ENCODE results near the gene CYYR1. TPM values are rescaled to one million over a fixed set of nuclear protein-coding genes. Genes with fewer than 3 reads are reported as not detected.

Gene CYYR1
- total RNA-seq: 20.1 and 26.9 TPM in 2 replicates

- peak; percentile 58 for DNase-seq
Measured at GRCh38 chr21:26572702-26573381, at the start of gene CYYR1. Gene CYYR1 (minus strand): TSS chr21:26573286. CDS start chr21:26572940, 346 bp downstream.

- DNase-seq: no peak
Measured at GRCh38 chr21:26617176-26617575, 44.1 kb upstream of the CYYR1 start.

DNA sequence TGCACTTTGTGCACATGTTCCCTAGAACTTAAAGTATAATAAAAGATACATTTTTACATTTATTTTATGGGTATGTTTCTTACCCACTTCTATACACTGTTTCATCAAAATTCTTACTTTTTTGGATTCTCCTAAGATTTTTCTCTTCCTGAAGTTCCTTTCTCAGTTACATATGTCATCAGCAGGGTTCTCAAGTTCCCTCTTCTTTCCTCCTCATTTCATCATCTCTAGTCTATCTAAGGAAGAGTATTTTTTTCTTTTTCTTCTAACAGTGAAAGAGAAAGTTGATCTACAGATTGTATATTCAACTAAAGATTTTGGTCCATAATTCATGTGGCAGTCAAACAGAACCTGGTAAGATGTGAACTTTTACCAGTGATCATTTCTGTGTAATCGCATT is 41.2 kb upstream of the CYYR1 start:
- DNase-seq: no peak

- no peak for DNase-seq
Measured at GRCh38 chr21:26599261-26599660, 26.2 kb upstream of the CYYR1 start.

DNA sequence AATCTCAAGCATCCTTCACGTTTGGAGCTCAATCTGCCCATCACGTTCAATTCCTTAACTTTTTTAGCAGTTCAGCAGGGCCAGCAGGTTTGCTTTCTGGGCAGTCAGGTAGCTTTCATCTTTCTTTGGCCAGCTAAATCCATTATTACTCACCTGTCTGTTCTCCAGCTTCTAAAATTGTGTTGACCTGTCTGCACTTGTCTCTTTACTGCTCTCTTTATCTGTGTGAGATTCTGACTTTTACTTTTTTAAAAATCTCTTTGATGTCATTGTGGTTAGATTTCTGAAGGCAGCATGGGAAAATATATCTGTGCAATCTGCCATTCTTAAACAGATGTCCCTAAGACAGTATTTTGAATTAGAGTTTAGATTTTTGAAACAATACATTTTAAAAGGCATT is 24.9 kb upstream of the CYYR1 start:
- DNase-seq: no peak

- DNase-seq: no peak
Measured at GRCh38 chr21:26597031-26597430, 23.9 kb upstream of the CYYR1 start.

DNA sequence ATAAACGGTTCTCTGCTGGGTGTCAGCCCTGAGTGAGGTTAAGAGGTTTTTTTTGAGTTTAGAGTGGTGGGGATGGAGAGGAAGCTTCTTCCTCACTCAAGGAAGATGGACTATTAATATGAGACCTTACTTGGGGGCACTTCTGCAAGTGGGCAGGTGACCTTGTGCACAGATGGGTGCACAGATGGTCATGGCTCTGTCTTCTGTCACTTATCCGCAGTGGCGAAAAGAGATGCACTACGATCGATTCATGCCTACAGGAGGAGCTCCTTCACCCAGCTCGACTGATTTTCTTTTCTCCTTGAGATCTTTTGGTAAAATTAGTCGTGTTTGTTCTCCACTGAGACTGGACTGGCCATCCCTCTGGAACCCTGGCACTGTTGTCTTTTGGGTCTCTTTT is 22.9 kb upstream of the CYYR1 start:
- DNase-seq: no peak

DNA sequence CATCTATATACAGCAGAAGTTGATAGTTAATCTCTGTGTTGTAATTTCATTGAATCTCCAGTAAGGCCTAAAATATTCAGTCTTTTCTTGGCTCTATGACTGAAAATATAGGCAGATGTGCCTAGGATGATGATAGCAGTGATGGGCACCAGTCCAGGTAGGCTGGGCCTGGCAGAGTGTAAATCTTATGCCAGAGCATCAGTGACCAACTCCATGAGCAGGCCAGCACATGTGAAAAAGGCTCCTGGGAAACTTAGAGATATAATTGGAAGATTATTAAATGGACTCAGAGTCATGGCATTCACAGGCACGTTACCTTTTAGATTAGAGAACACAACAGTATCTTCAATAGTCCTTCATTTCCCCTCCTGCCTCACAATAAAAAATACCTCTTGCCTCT is 20.7 kb upstream of the CYYR1 start:
- no peak for DNase-seq

DNA sequence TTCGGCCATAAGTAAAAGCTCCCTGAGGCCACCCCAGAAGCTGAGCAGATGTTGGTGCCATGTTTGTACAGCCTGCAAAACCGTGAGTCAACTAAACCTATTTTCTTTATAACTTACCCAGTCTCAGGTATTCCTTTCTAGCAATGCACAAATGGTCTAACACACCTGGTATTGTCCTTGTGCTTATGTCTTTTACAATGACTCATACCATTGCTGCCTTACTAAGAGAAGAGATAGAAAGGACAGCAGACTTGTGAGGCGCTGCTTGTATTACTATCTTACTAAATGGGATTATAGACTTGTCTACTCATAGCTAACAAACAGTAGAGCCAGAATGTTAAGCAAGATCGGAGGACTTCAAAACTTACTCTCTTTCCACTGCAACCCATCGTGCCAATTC is 18.5 kb upstream of the CYYR1 start:
- no peak for DNase-seq

DNA sequence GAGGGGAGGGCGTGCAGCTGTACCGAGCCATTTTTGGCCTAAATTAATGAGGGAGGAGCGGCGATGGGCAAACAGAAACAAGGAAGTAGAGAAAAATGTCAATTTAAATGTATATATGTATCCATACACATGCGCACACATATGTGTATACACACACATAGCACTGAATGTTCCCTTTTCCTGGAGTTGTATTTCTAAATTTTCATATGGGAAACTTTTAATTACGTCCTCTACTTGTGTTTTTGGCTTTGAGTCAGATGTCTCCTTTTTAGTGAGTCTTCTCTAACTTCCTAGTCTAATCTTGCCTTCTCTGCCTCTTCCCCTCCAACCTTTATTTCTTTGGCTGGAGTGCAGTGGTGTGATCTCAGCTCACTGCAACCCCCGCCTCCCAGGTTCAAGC is 15.4 kb upstream of the CYYR1 start:
- no peak for DNase-seq

GRCh38 chr21:26587736-26588201 is 14.7 kb upstream of the CYYR1 start:
- peak; percentile 88 for DNase-seq

DNA sequence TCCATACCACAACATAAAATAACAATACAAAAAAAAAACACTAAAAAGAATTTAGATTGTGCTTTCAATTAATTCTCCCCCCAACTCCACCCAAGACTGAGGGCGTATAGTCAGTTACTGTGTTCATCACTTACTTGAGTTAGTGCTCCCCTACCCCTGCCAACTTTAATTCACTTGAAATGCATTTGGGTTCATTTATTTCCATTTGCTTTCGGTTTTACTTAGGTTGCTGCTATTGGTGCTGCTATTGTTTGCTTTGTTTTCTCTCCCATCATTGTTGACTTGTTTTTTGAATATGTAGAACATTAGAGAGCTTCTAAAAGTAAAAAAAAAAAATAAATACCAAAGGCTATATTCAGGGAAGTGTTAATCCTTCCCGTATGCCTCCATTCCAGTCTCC is 10.7 kb upstream of the CYYR1 start:
- DNase-seq: peak; percentile 3

- no peak for DNase-seq
Measured at GRCh38 chr21:26581818-26582217, 8.7 kb upstream of the CYYR1 start.

DNA sequence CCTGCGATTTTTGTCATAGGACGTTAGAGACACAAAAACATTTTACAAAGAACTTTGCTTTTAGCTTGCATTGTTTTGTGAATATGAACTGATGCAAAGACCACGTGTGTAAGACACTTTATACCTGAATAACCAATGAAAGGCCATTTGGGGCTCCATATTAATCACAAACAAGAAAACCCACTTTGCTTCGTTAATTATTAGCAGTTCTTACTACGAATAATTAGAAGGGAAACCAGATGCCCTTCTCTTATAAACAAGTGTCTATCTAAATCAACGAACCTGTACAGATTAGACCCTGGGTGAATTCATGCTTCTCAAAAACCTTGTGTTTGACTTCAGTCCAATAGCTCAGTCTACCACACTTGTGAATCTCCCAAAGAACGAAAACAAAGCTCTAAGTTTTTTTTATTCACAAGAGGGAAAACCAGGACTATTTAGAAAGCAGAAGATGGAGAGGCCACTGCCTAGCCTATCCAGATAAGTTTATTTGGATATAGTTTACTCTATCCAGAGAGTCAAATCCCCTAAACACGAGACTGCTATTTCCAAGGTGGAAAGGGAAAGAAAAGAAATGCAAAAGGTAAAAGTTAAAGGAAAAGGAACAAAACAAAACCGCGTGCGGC is 897 bp downstream of the CYYR1 start:
- DNase-seq: peak; percentile 51

- peak; percentile 69 for DNase-seq
Measured at GRCh38 chr21:26570203-26570602, 2.9 kb downstream of the CYYR1 start.

DNA sequence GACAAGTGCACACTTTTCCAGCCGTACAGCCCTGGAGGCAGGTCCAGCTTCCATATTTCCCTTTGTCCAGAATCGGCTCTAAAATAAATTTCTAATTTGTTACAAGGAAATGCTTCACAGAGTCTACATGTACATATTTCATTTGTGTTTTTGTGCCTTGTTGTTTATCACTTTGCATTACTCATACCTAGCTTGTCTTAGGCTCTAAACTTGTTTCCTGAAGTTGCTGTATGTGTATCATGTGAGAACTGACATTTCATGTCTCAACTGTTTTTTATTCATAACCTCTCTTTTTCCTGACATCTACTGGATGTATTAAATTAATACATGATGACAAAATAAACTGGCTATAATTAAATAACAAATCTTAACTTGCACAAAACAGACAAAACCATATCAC is 7.5 kb downstream of the CYYR1 start:
- peak; percentile 54 for DNase-seq

DNA sequence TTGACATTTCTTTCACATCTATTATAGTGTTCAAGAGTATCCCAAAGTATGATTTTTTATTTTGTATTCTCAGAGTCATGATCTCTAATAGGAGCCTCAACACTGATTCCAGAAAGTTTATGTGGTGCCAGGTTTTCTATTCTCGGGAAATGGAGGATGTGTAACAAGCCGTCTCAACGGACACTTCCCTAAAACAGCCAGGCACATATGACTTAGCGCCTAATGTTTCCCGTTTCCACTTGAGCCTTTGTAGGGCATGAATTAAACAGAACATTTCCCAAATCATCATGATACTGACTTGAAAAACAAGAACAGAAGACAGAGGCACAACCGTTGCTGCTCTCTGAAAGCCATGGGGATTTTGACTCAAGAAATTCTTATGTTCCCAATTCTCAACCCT is 8.0 kb downstream of the CYYR1 start:
- peak; percentile 53 for DNase-seq

- DNase-seq: peak; percentile 46
Measured at GRCh38 chr21:26563856-26564503, 9.1 kb downstream of the CYYR1 start.

DNA sequence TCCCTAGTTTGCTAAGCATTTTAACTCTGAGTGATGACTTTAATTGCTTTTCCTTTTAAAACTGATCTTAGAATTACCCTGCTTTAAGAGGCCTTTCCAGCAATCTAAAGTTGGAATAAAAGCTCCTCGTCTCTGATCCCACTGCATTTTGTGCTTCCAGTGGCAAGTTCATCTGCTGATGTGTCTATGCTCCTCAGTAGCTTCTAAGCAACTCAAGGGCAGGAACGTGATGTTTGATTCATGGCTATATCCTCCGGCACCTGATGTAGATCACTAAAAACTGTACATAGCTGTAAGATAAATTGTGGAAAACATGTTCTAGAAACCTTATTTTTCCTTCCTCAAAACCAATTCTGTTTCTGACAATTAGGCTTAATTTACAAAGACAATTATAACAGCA is 12.5 kb downstream of the CYYR1 start:
- no peak for DNase-seq

GRCh38 chr21:26559099-26559498 is 14.0 kb downstream of the CYYR1 start:
- DNase-seq: no peak

DNA sequence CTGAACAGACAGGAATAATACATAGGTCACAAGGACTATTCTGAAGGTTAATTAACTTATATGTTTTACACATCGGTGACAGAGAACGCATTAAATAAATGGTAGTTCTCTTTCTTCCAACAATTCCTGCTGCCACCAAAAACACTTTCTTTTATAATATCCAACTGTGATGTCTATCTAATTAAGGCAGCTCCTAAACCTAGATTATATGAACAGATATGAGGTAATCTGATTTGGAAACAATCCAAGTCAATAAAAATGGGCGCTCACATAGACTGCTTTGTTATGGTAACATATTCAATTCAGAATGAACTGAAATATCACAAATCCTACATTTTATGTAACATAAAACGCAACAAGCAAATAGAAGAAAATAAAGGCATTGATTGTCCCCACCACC is 16.0 kb downstream of the CYYR1 start:
- no peak for DNase-seq

- DNase-seq: no peak
Measured at GRCh38 chr21:26555540-26556146, 17.4 kb downstream of the CYYR1 start.

DNA sequence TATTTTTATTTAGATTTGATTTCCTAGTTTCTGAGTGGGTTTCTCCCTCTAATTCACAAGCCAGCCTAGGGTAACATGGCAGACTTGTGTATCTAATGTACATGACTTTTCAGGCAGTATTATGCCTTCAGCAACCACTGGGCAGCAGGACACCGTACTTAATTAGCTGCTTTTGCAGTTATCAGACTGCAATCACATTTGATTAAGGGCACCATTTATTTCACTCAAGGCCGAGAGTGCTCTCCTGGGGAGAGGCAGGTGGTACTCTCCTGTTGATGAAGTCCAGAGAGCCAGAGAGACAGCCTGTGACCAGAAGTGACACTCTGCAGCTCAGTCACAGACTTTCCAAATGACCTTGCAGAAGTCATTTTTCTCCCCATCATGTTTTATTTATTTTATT is 18.7 kb downstream of the CYYR1 start:
- DNase-seq: no peak

- DNase-seq: no peak
Measured at GRCh38 chr21:26553898-26554297, 19.2 kb downstream of the CYYR1 start.
